NCI-H82 treated with DMSO at 0.1 percent for 48 hours (cell line): ENCODE results near the gene FLNB.
"Not testable (repeated sequence)": the region's sequence is repeated elsewhere in the genome, so short reads cannot be mapped to it uniquely, and the experiment has no call there.

Experiments
- DNase-seq: peaks from one replicate; lab custom pipeline; 2025; ENCODE audit not compliant: unreplicated experiment; lab: John Stamatoyannopoulos, UW

Gene FLNB

GRCh38 chr3:58200846-58201355 lies 192.7 kb downstream of the FLNB start:
- DNase-seq, result no peak

- not testable (repeated sequence) for DNase-seq
These were observed 193.2 kb downstream of the FLNB start for GRCh38 chr3:58201451-58201850.

DNA sequence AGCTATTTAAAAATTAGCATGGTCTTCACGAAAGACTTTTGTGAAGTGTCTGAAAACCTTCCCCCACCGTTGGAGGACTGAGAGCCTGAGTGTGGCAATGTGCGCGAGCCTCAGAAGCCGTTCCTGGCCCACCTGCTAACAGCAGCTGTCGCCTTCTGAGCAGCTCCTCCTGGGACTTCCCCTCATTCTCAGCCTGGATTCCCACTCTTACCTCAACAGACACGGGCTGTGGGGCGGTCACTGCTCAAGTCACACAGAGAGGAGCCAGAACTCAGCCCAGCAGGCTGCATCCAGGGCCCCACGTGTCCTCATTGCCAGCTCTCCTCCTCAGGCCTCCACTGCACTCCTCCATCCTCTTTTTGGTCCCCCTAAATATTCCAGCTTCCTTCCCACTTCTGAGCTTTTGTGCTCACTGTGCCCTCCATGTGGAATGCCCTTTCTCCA lies 194.7 kb downstream of the FLNB start:
- DNase-seq, result no peak

DNA sequence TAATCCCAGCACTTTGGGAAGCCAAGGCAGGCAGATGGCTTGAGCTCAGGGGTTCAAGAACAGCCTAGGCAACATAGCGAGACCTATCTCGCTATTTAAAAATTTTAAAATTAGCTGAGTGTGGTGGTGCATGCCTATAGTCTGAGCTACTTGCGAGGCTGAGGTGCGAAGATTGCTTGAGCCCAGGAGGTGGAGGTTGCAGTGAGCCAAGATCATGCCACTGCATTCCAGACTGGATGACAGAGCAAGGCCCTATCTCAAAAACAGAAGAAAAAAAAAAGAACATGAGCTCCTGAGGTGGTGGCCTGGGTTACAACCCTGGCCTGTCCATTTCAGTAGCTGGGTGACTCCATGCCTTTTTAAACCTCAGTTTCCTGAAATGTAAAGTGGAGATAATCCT lies 195.3 kb downstream of the FLNB start:
- DNase-seq, result no peak

- no peak for DNase-seq
These were observed 196.5 kb downstream of the FLNB start for GRCh38 chr3:58204720-58205119.

DNA sequence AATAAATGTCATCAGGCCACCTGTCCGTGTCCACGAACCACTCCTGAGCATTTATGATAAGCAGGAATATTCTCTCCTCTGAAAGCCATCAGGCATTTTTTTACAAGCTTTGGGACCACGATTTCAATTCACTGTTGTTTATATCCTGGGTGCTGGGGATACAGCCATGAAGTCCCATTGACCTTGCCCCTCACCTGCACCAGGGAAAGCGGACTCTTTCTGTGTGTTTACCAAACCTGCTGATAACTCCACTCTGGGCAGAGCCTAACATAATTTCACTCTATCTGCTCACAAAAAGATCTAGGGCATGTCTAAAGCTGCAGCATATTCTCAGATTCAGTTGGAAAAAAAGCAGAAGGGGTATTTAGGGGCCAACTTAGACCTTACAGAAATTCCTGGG lies 197.8 kb downstream of the FLNB start:
- DNase-seq, result no peak

DNA sequence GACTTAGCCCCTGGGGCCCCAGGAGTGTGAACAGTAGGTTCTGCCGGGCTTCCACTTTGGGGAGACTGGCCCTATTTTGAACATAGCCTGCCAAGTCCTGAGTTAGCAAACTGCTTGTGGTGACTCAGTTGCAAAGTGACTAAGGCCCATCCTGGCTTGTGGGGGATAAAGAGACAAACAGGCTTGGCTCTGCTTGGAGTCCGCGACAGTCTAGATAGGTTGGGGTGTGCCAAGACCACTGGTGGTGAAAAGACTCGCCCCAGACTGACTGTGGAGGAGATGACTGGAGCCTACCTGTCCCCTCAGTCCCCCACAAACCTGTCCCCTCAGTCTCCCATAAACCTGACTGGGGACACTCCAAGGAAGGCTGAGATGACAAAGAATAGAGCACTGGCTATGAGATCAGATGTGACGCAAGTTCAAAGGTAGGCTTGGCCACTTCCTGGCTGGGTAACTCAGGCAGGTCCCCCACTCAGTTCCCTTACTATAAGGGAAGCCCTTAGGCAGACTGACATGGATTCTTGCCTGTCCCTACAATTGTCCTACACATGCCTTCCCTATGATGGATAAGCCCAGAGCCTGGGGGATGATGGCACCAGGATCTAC lies 198.3 kb downstream of the FLNB start:
- DNase-seq, result no peak

DNA sequence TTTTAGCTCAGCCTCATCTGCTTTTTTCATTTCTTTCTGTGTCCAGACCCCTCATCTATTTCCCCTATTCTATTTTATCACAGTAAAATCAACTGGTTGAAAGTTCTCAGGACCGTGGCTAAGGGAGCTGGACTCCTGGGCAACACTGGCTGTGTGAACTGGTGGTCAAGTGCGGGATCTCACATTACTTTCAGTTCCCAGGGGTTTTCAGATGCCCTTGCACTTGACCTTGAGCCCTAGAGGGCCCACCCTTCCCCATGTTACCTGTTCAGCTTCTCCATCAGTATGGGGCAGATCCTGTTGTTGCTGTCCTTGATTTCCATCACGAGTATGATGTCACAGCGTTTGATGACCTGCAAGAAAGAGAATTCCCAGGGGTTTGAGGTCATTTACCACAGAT lies 199.7 kb downstream of the FLNB start:
- DNase-seq, result no peak

DNA sequence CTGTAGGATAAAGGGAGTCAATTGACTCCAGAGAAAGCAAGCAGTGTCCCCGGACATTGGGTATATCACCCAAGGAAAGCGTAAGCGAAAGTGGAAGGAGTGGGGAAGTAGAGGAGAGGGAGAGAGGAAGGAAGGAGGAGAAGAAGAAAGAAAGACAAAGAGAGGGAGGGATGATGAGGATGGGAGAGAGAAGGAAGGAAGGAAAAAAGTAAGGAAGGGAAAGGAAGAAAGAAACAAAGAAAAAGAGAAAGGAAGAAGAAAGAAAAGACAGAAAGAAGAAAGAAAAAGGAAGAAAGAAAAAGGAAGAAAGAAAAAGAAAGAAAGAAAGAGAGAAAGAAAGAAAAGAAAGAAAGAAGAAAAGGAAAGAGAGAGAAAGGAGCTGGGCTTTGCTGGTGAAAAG lies 201.7 kb downstream of the FLNB start:
- no peak for DNase-seq

- no peak for DNase-seq
These were observed 202.7 kb downstream of the FLNB start, which contains the start of gene DNASE1L3 for GRCh38 chr3:58210761-58211460. Gene DNASE1L3, minus strand, starts transcription at chr3:58210972. Its CDS starts 66 bp downstream, at chr3:58210906.

DNA sequence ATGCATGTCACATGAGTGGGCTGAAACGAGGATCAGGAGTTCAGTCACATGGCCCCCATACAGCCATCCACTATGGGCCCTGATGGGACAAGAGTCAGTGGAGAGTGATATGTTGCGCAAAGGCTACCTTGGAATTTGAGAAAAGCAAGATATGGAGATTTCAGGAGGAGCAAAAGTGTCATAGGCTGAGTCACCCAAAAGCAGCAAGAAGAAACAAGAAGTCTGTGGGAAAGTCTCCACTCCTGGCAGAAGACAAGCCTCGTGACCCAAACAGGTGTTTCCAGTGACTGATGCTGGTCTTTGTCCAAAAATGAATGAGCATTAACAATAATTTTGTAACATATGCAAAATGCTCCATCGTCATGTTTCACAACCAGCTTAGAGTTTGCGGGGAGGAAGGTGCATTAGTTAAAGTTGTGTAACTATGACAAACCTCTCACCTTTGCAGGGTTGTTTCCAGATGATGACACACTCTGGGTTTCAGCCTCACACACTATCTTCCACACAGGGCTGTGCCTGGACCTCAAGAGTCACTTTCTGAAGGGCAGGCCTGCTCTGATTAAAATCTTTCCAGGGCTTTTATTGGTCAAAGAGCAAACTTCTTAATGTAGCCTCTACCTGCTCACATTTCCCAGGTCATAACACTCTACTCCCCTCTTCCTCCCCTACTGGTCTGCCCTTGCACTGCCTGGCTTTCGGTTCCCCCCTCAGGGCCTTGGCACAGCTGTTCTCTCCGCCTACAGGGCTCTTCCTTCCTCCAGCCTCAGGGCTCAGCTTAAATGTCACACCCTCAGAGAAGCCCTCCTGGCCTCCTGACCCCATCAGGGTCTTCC lies 206.5 kb downstream of the FLNB start:
- no peak for DNase-seq

GRCh38 chr3:58215317-58216025 lies 207.2 kb downstream of the FLNB start:
- DNase-seq, result no peak

DNA sequence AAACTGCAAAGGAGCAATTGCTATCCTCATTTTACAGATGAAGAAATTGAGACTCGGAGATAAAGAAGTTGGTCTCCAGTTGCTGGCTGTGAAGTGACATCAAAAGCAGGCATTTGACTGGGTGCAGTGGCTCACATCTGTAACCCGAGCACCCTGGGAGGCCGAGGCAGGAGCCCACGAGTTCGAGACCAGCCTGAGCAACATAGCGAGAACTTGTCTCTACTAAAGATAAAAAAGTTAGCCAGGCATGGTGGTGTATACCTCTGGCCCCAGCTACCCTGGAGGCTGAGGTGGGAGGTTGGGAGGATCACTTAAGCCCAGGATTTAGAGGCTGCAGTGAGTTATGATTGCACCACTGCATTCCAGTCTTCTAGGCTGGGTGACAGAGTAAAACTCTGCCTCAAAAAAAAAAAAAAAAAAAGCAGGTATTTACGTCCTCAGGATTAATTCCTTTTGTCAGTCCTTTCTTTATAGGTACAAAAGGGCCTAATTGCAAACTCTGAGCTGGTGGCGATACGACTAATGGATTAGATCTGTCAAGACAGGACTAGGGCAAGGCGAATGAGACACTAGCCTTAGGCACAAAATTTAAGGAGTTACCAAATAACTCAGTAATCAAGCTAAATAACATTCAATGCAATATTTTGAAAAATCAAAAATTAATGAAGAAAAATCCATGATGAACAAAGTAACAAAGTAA lies 208.4 kb downstream of the FLNB start:
- no peak for DNase-seq

DNA sequence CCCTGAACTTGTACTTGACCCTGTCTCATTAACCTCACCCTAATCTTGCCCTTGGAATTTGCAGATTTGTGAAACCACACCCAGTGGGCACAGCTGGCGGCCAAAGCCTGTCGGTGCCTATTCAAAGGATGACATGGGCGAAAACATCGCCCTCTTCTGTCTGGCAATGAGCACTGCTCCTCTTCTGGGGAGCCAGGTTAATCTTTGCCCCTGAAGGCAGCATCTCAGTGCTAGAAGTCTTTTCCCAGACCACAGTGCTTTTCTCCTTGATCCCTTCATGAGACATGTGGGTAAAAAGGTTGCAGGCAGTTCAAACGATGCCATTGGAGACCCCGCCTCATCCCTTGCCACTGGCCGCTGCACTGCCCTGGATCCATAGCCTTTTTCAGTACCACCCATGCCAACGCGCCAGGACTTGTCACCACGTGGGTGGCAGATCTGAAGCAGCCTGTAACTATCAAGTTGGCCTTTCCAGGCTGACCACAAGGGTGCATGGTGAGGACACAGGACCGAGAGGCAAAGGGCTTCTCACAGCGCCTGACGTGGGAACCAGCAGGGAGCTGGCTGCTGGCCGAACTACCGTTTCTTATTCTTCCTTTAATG lies 209.1 kb downstream of the FLNB start:
- DNase-seq, result peak; percentile 31

DNA sequence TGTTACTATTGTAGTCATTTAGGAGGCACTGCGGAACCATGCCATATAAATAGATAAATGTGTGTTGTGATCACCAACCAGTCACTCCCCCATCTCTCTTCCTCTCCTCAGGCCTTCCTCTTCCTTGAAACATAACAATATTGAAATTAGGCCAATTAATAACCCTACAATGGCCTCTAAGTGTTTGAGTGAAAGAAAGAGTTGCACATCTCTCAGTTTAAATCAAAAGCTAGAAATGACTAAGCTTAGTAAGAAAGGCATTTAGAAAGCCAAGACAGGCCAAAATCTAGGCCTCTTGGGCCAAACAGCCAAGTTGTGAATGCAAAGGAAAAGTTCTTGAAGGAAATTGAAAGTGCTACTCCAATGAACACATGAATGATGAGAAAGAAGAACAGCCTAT lies 210.7 kb downstream of the FLNB start:
- DNase-seq, result no peak
